NCI-H1092 treated with DMSO at 0.1 percent for 48 hours (cell line): ENCODE results near the gene RS1.

Experiments used
- DNase-seq: peaks from one replicate; lab custom pipeline; 2025; lab: John Stamatoyannopoulos, UW

Gene RS1

GRCh38 chrX:18598413-18598812 lies 73.5 kb downstream of the RS1 start:
- DNase-seq = no peak

GRCh38 chrX:18596096-18596495 lies 75.8 kb downstream of the RS1 start:
- DNase-seq = no peak

- DNase-seq = no peak
Measured at GRCh38 chrX:18594079-18594478, 77.8 kb downstream of the RS1 start.

GRCh38 chrX:18591834-18592233 lies 80.1 kb downstream of the RS1 start:
- DNase-seq = no peak
